ENCODE measurements around the gene PAPOLB. TPM values are rescaled to one million over a fixed set of nuclear protein-coding genes. Genes with fewer than 3 reads are reported as not detected.

Gene PAPOLB
- total RNA-seq, 1 experiment from 2014 or later: 0.13 TPM

DNA sequence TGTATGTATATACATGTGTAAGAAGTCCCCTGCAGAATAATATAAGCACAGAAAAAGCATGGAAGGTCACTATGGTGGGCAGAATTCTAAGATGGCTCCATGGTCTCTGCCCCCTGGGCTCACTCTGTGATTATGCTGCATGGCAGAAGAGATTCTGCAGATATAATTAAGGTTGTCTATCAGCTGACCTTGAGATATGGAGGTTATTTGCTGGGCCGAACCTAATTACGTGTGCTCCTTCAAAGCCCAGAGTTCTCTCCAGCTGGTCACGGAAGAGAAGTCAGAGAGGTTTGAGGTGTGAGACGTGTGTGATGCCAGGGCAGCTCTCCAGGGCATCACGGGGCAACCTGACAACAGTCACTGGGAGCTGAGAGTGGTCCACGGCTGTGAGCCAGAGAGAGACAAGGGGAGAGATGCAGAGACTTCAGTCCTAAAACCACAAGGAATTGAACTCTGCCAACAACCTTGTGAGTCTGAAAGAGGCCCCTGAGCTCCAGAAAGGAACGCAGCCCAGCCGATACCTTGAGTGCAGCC lies 11.5 kb downstream of the PAPOLB start:
- H2BK20ac ChIP-seq (ENCODE audit: low read depth, low read length, poor library complexity, severe bottlenecking): no peak overlapping the region
- no peak overlapping the region for H3K23ac ChIP-seq (ENCODE audit: insufficient read length, low read depth, low read length)
- H3K14ac ChIP-seq (ENCODE audit: insufficient read depth, low read length): no peak overlapping the region
- no peak overlapping the region for H2AFZ ChIP-seq (ENCODE audit: low read length)
- H3K9ac ChIP-seq (ENCODE audit: extremely low read depth, insufficient read length, low read length): no peak overlapping the region
- no peak overlapping the region for H4K5ac ChIP-seq (ENCODE audit: insufficient read length, low read depth, low read length)
- H2BK12ac ChIP-seq (ENCODE audit: insufficient read length, low read depth, low read length): no peak overlapping the region
- no peak overlapping the region for H4K91ac ChIP-seq (ENCODE audit: insufficient read length, low read depth, low read length)
- Mint-ChIP-seq H3K4me3 (no peak overlapping the region), H3K9me3 (peaks cover 3 to 10% of the 10 kb centered on the region in 2 experiments; a peak in 3 of 5 replicates), H3K36me3 (ENCODE audit: insufficient read depth in 1 of 3, low read depth in 3 of 3) (peaks cover 0 to 5% (median 0%) of the 10 kb centered on the region in 3 experiments; a peak in 2 of 7 replicates), H3K27ac (no peak overlapping the region), H3K4me1 (peaks cover 3 to 4% of the 10 kb centered on the region in 2 experiments; a peak in 3 of 4 replicates), H3K27me3 (ENCODE audit: low read depth) (peaks cover 4% of the 10 kb centered on the region)
- TF ChIP-seq, protein P1, sequence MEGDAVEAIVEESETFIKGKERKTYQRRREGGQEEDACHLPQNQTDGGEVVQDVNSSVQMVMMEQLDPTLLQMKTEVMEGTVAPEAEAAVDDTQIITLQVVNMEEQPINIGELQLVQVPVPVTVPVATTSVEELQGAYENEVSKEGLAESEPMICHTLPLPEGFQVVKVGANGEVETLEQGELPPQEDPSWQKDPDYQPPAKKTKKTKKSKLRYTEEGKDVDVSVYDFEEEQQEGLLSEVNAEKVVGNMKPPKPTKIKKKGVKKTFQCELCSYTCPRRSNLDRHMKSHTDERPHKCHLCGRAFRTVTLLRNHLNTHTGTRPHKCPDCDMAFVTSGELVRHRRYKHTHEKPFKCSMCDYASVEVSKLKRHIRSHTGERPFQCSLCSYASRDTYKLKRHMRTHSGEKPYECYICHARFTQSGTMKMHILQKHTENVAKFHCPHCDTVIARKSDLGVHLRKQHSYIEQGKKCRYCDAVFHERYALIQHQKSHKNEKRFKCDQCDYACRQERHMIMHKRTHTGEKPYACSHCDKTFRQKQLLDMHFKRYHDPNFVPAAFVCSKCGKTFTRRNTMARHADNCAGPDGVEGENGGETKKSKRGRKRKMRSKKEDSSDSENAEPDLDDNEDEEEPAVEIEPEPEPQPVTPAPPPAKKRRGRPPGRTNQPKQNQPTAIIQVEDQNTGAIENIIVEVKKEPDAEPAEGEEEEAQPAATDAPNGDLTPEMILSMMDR (conservative IDR thresholded peaks at IDR 0.05): no peak
- H2BK15ac ChIP-seq (ENCODE audit: low read depth, low read length): no peak overlapping the region
- no peaks in the 10 kb centered on the region for H3K23me2 ChIP-seq (ENCODE audit: insufficient read length, low read depth, low read length, poor library complexity, severe bottlenecking)
- H3K79me1 ChIP-seq (ENCODE audit: insufficient read depth, low read depth, low read length, poor library complexity, severe bottlenecking): no peaks in the 10 kb centered on the region
- H3K79me2 ChIP-seq (ENCODE audit: insufficient read depth, low read length): no peaks in the 10 kb centered on the region; the same call in 1 of the 2 replicates
- no peak overlapping the region for H3K4ac ChIP-seq (ENCODE audit: low read depth, low read length)
- no peak overlapping the region for H3T11ph ChIP-seq (ENCODE audit: low read length)
- no peak overlapping the region for H3K27ac ChIP-seq (ENCODE audit: insufficient read length, low read depth, low read length)
- H2BK120ac ChIP-seq (ENCODE audit: low read depth, low read length, poor library complexity, severe bottlenecking): no peak overlapping the region
- no peaks in the 10 kb centered on the region for H4K20me1 ChIP-seq (ENCODE audit: control insufficient read depth, insufficient read depth, insufficient read length)
- no peaks in the 10 kb centered on the region for H3K4me1 ChIP-seq (ENCODE audit: insufficient read depth, low read length)
- H3K27me3 ChIP-seq (ENCODE audit: insufficient read depth, low read length): no peaks in the 10 kb centered on the region
- WGBS (ENCODE audit: extremely low coverage, insufficient read length, low lambda C conversion rate): no CpG with 5 or more reads among the region's 8 CpGs
- H2AK5ac ChIP-seq (ENCODE audit: insufficient read length, low read length): no peak overlapping the region
- no peak overlapping the region for H4K8ac ChIP-seq (replicated peaks; ENCODE audit: insufficient read length, low read depth, low read length)
- DNase-seq: no peak
- H3K56ac ChIP-seq (ENCODE audit: insufficient read length, low read depth, low read length): no peak overlapping the region
- H3K18ac ChIP-seq (ENCODE audit: insufficient read length, low read depth, low read length): no peak overlapping the region
- H3K9me3 ChIP-seq (ENCODE audit: control insufficient read depth, low read depth, low read length): no peaks in the 10 kb centered on the region
- no peak overlapping the region for H2BK5ac ChIP-seq (ENCODE audit: insufficient read length, low read length)
- no peak overlapping the region for H3K4me2 ChIP-seq (ENCODE audit: insufficient read depth, insufficient read length, low read length)

Data from H9 (cell line).